Astrocyte of the spinal cord (primary cell): ENCODE measurements around the gene TBPL1.

Experiments
- DNase-seq: peaks from one replicate; pipeline ENCODE4 v3.0.0; 2011; ENCODE audit warnings: low read depth, low spot score
- H3K4me3 ChIP-seq: 2 replicates; pipeline ENCODE4 v1.5.1; 2011; ENCODE audit warnings: low read depth, mild to moderate bottlenecking, low read length, moderate library complexity
- in situ Hi-C: cut with HindIII; loops from 2 replicates; pipeline ENCODE4 v1.10.0; 2017; ENCODE audit warnings: low sequenced_read_pairs
- TF ChIP-seq, protein P1 (sequence below): IDR thresholded peaks from 2 replicates; pipeline ENCODE4 v1.5.1; 2012; ENCODE audit warnings: low read depth, mild to moderate bottlenecking, low read length, inconsistent platforms

The TBPL1 gene

DNA sequence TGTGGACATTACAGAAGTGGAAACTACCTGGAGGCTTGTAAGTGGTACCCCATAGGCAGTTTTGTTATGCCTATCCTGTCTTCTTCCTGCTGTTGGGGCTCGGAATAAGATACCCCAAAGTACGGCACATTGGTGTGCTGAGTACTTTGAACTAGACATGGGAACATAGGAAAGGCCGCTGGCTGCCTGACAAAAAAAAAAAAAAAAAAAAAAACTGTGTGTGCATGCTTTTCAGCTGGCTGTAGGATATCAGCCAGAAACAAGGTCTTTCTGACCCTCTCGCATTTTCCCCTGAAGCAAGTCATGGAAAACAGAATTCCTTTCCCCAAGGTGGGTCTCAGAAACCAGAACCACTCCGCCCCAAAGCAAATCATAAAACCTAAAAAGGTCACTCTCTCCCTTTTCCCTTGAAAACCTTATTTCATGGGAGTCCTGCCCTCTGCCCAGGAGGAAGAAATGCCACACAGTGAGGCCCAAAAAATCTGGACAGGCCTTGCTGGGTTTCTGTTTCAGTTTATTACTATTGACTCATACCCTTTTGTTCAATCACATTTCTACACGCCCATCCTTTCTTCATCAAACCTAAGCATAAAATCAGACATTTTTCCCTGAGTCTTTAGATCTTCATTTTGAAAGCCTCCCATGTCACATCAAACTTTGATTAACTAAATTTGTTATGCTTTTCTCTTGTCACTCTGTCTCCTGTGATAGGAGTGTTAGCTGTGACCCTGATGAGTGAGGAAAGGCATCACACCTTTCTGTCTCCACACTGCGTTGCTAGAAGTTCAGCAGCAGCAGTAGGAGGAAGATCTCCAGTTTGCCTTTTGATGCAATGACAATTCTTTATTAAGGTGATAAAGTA lies 82.2 kb downstream of the TBPL1 start:
- in situ Hi-C loops = no loop called here
- H3K4me3 ChIP-seq = no peak overlapping the region
- peak; percentile 42 for DNase-seq
- TF ChIP-seq, protein P1, sequence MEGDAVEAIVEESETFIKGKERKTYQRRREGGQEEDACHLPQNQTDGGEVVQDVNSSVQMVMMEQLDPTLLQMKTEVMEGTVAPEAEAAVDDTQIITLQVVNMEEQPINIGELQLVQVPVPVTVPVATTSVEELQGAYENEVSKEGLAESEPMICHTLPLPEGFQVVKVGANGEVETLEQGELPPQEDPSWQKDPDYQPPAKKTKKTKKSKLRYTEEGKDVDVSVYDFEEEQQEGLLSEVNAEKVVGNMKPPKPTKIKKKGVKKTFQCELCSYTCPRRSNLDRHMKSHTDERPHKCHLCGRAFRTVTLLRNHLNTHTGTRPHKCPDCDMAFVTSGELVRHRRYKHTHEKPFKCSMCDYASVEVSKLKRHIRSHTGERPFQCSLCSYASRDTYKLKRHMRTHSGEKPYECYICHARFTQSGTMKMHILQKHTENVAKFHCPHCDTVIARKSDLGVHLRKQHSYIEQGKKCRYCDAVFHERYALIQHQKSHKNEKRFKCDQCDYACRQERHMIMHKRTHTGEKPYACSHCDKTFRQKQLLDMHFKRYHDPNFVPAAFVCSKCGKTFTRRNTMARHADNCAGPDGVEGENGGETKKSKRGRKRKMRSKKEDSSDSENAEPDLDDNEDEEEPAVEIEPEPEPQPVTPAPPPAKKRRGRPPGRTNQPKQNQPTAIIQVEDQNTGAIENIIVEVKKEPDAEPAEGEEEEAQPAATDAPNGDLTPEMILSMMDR = no peak

DNA sequence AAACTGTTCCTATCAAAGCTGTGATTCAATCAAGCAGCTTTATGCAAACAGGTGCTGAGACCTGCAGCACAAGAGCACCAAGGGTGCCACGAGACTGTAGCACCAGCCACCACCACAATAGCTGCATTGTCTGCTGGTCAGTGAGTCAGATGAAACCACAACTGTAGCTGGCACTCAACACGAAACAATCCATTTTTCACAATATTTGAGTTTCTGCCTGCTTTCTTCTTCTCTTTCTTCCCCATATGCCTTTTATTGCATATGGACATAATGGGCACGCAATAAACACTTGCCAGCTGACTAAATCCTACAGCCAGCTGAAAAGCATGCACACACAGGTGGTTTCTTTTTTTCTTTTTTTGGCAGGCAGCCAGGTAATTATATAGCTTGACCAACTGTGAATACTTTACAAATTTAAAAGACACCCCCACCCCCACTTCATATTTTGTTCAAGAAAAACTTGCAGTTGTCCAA lies 82.8 kb downstream of the TBPL1 start:
- in situ Hi-C loops = no loop called here
- H3K4me3 ChIP-seq = no peak overlapping the region
- peak; percentile 84 for DNase-seq
- TF ChIP-seq, protein P1 = no peak

DNA sequence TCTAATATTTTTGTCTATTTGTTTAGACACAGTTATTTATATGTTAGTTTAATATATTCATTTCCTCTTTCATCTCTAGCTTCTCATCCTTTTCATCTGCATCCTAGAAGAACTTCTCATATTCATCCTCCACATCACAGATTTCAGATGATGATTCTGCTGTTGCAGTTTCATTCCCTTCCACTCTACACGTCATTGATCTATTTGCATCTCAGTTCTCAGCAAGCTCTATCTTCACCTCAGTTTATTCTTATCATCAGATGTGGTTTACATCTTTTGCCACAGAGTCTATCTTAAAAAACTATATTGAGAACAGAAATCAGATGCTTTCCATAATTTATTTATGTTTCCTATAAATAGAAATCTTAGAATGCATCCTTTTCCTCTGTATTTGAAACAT lies 86.1 kb downstream of the TBPL1 start:
- H3K4me3 ChIP-seq = no peak overlapping the region
- TF ChIP-seq, protein P1 = no peak
- no peak for DNase-seq
- in situ Hi-C loops = no loop called here
